B cell (primary cell): ENCODE data around the gene KATNAL2.

Experiments used
- EZH2 ChIP-seq: IDR thresholded peaks from 2 replicates; pipeline ENCODE4 v1.6.1; 2012; ENCODE audit warnings: borderline replicate concordance, low read depth, mild to moderate bottlenecking, moderate library complexity, low read length; ENCODE audit not compliant: insufficient read depth, poor library complexity, severe bottlenecking
- TF ChIP-seq, protein P1 (sequence below): fragments of 200-600 bp; IDR thresholded peaks from one replicate; pipeline ENCODE4 v1.8.0; 2022; ENCODE audit warnings: antibody characterized with exemption, mild to moderate bottlenecking

DNA sequence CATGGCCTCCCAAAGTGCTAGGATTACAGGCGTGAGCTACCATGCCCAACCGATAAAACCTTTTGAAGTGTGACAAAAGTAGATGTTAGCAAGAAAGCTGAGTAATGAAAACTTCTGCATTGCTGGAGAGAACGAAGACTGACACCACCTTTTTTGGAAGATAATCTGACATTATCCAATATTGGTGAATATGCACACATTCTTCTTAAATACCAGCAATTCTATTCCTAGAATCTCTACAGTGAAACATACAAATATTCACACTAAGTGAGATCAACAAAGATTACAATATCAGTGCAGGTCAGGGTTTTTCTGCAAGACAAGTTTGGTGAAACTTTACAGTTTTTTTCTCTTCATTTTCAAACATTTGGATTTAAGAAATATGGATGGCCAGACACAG is 7.9 kb upstream of the KATNAL2 start:
- TF ChIP-seq, protein P1, sequence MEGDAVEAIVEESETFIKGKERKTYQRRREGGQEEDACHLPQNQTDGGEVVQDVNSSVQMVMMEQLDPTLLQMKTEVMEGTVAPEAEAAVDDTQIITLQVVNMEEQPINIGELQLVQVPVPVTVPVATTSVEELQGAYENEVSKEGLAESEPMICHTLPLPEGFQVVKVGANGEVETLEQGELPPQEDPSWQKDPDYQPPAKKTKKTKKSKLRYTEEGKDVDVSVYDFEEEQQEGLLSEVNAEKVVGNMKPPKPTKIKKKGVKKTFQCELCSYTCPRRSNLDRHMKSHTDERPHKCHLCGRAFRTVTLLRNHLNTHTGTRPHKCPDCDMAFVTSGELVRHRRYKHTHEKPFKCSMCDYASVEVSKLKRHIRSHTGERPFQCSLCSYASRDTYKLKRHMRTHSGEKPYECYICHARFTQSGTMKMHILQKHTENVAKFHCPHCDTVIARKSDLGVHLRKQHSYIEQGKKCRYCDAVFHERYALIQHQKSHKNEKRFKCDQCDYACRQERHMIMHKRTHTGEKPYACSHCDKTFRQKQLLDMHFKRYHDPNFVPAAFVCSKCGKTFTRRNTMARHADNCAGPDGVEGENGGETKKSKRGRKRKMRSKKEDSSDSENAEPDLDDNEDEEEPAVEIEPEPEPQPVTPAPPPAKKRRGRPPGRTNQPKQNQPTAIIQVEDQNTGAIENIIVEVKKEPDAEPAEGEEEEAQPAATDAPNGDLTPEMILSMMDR = no peak
- TF ChIP-seq EZH2 = no peak
